ENCODE measurements around the gene SYT5.
"Not testable (repeated sequence)": the region's sequence is repeated elsewhere in the genome, so short reads cannot be mapped to it uniquely, and the experiment has no call there.

SYT5 gene

DNA sequence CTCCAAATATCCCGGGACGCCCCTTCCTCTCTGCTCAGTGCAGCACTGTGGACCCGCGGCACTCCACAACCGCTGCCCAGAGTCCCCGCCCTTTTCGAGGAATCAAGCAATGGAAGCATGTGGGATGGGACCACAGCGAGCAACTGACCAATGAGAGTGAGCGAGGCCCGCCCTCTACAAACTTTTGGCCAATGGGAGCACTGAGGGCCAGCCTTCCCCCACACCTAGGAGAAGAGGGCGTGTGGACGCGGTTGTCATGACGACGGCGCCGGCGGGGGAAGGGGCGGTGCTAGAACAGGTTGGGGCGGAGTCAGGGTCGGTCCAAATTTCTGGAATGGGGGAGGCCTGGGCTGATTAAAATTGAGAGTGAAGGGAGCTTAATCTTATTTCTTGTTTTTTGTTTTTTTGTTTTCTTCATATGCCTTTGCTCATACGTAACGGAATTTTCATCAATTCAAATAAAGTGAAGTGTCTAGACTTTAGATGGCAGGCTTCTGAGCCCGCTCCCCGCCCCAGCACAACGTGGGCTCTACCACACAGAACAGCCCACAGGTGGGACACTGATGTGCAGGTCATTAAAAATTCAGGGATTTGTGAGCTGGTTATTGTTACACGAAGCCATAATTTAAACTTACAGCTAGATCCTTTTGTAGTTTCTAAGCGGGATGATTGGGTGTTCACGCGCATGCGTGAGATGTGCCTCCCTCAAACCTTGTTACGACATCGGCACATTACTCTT is 13.4 kb downstream of the SYT5 start, which contains the start of gene DNAAF3:
Gene DNAAF3, minus strand, starts transcription at position 84 of the 739 bp plus-strand sequence. CDS start 200 bp downstream, outside the sequence.
- DNase-seq, result peak; percentile 17 to 55

DNA sequence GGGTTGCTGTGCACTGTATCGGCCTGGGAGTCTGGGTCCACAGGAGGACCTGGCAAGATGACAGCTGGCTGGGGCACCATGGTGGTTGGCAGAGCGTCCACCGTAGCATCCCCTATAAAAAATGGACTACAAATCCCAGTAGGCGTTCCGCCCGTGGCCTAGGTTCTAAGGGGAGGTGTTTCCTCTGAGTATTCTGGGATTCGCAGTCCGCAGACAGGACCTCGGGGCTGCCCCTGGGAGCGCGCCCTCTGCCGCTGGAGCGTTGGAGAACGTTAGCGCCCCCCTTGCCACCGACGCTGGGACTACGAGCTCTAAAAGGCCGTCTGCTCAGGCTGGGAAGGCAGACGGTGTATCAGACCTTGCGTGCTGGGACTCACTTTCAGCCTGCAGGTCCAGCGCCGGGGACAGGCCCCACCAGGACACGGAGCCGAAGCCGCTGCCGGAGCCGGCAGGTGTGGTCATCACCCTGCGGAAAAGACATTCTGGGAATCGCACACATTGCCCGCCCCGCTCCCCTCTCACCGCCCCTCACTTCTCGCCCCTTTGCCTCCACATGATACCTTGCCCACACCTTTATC is 14.0 kb downstream of the SYT5 start:
- DNase-seq, result peak; percentile 44 to 53

GRCh38 chr19:55161571-55162322 is 18.3 kb downstream of the SYT5 start:
- no peak for DNase-seq

DNA sequence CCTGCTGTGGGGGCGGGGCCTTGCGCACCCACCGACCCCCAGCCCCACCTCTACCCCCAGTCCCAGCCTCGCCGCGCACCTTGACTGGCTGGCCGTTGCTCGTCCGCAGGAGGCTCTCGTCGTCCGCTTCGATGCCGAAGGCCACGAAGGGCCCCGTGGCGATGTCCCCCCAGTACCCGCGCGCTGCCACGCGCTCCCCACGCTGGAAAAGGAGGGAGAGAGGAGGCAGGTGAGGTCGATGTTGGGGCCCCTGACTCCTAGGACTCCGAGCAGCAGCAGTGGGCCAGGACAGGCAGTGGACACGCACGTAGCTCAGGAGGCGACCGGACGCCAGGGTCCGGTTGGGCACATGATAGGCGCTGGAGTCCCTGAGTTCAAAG is 19.1 kb downstream of the SYT5 start:
- DNase-seq, result no peak

GRCh38 chr19:55160128-55160985 is 19.7 kb downstream of the SYT5 start:
- DNase-seq, result peak; percentile 71 to 86

GRCh38 chr19:55158848-55159749 is 21.0 kb downstream of the SYT5 start:
- no peak for DNase-seq

DNA sequence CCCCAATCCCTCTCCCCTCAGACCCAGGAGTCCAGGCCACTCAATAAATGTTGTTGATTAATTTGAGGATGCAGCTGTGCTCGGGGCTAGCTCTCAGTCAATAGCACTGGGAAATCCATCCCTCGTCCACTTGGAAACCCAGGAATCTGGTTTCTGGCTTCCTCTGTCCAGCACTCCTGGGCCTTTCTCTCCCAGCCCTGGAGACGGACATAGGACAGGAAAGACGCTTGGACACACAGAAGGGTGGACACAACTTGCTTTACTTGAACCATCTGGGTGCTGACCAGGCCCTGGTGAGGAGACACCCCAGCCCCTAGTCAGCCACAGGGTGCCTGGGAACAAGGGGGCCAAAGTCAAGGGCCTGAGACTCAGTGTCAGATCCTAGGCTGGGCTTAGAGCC is 21.7 kb downstream of the SYT5 start:
- no peak for DNase-seq

DNA sequence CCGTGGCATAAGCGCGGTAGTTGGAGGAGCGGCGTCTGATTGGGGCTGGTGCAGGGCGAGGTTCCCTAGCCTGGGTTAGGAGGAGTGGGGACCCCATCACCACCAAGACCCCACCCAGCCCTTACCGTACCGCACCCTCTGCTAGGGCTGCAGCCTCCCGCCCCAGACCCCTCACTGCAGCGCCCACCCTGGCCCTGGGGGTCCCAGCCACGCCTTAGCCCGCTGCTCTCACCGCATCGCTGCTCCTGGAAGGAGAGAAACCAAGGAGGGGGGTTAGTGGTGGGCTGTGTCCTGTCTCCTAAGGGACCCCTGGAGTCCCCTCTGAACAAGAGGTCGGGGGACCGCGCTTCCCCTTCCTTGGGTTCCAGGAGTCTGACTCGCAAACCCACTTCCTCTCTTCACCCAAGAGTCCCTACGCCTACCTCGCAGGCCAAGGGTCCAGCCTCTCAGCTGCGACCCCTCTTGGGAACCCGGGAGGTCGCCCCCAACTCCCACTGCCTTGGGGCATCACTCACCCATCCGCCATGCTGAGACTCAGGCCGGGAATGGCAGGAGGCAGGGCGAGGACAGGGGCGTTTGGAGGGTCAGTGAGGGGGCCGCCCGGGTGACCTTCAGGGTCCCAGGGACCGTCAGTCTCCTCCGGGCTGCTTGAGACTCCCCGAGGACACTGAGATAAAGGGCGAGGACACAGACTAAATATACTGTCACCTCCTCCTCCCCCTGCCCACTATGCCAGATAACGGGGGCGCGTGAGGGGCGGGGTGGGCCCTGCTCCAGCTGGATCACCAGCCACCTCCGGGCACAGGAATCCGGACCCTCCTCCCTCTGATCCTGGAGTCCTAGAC is 22.8 kb downstream of the SYT5 start, which contains the start of gene TNNI3:
Gene TNNI3, minus strand, starts transcription at position 669 of the 845 bp plus-strand sequence. Its CDS starts 143 bp downstream, at position 526.
- DNase-seq, result no peak

DNA sequence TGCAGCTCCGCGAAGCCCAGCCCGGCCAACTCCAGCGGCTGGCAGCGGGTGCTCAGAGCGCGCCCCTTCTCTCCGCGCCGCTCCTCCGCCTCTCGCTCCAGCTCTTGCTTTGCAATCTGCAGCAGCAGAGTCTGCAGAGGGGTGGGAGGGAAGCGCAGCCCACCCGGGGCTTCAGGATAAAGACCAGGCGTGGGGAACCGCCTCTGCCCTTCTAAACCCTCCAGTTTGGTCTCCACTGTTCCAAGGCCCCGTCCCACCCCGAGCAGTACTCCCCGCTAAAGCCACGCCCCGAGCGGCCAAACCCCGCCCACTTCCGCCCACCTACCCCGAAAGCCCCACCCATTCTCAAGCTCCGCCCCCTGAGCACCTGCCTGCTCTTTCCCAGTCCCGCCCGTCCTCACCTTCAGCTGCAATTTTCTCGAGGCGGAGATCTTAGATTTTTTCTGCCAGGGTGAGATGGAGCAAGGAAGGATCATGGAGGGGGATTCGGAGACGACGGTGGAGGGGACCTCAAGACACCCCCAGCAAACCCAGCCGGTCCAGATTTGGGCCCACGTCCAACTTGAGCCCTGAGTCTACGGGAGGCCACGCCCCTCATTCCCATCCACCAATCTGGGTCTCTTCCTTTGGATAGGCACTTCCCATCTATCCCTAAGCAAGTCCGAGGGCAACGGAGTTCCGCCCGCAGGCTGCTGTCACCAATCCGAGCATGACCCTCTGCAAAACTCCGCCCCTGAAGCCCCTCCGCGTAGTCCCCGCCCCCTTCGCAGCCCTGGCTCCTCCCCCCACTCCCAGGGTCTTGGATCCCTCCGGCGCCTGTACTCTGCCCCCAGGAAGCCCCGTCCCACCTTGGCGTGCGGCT is 23.7 kb downstream of the SYT5 start:
- DNase-seq, result no peak

GRCh38 chr19:55155784-55156183 is 24.3 kb downstream of the SYT5 start:
- not testable (repeated sequence) for DNase-seq

- no peak for DNase-seq
These were observed 26.3 kb downstream of the SYT5 start for GRCh38 chr19:55153652-55154264.

- DNase-seq, result no peak
These were observed 28.1 kb downstream of the SYT5 start for GRCh38 chr19:55152017-55152416.

GRCh38 chr19:55149078-55150003 is 30.7 kb downstream of the SYT5 start, which contains the start of gene TNNT1:
Gene TNNT1 (minus strand): TSS chr19:55149206. CDS start chr19:55147157, 2,049 bp downstream.
- DNase-seq, result no peak

- DNase-seq, result no peak
These were observed 32.4 kb downstream of the SYT5 start for GRCh38 chr19:55147545-55148251.

- DNase-seq, result no peak
These were observed 33.3 kb downstream of the SYT5 start for GRCh38 chr19:55146705-55147273.

DNA sequence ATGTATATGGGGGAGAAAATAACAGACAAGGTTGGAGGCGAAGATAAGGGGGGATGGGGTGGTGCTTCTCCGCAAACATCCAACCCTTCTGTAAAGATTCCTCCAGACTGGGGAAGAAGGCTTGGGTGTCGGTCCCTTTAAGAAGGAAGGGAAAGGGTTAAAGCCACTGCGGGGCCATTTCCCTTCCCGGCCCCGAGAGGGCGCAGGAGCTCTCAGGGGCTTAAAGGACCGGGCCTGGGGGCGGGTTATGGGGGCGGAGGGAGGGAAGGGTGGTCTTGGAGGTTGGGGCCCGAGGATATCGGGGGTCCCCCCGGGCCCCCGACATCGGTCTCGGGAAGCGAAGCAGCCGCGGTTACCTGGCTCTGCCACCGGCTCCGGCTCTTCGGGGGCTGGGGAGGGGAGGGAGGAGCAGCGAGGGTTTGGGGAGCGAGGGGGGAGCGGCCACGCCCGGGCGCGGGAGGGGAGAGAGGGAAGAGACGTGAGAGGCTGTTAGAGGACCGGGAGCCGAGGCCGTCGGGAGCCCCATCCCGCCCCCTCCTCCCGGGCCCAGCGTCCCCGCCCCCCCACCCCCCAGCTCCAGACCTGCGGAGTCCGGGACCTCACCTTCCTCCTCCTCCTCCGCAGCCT is 33.9 kb downstream of the SYT5 start:
- DNase-seq, result no peak

Measured in bone marrow (tissue), 2 donors.